HEK293T (cell line): Measurements from ENCODE around the gene THOC5.
"Not testable (repeated sequence)": the region's sequence is repeated elsewhere in the genome, so short reads cannot be mapped to it uniquely, and the experiment has no call there.

Experiments
- CTCF ChIA-PET: fragments of 350-600 bp; formaldehyde crosslinking; extraction: SDS; loops from one replicate; lab custom pipeline; 2021; ENCODE audit warnings: antibody characterized with exemption, inconsistent platforms; lab: Yijun Ruan, JAX
- POLR2A ChIA-PET: fragments of 350-600 bp; formaldehyde crosslinking; extraction: SDS; loops from one replicate; lab custom pipeline; 2020; ENCODE audit warnings: antibody characterized with exemption, inconsistent platforms; lab: Yijun Ruan, JAX
- DNase-seq: peaks from one replicate; pipeline ENCODE4 v3.0.0; 2012; ENCODE audit warnings: mixed read lengths; ENCODE audit errors: extremely low spot score
- ARNT ChIP-seq: fragments of 450-650 bp; IDR thresholded peaks from 2 replicates; pipeline ENCODE4 v1.6.1; 2017; ENCODE audit warnings: mild to moderate bottlenecking
- BHLHE40 ChIP-seq: fragments of 450-650 bp; IDR thresholded peaks from 2 replicates; pipeline ENCODE4 v1.6.1; 2016; ENCODE audit warnings: mild to moderate bottlenecking, moderate library complexity, borderline replicate concordance
- CTBP1 ChIP-seq: fragments of 450-650 bp; IDR thresholded peaks from 2 replicates; pipeline ENCODE4 v1.6.1; 2016; ENCODE audit warnings: borderline replicate concordance
- ELF4 ChIP-seq: fragments of 450-650 bp; IDR thresholded peaks from 2 replicates; pipeline ENCODE4 v1.6.1; 2017; ENCODE audit warnings: antibody characterized with exemption
- FOXA1 ChIP-seq: fragments of 450-650 bp; IDR thresholded peaks from 2 replicates; pipeline ENCODE4 v1.6.1; 2016; ENCODE audit warnings: mild to moderate bottlenecking
- FOXK2 ChIP-seq: fragments of 450-650 bp; IDR thresholded peaks from 2 replicates; pipeline ENCODE4 v1.6.1; 2016; ENCODE audit warnings: mild to moderate bottlenecking
- FOXM1 ChIP-seq: fragments of 450-650 bp; IDR thresholded peaks from 2 replicates; pipeline ENCODE4 v1.6.1; 2017; ENCODE audit warnings: mild to moderate bottlenecking, borderline replicate concordance
- HDGF ChIP-seq: fragments of 450-650 bp; IDR thresholded peaks from 2 replicates; pipeline ENCODE4 v1.6.1; 2017; ENCODE audit warnings: antibody characterized with exemption, borderline replicate concordance
- L3MBTL2 ChIP-seq: fragments of 450-650 bp; conservative IDR thresholded peaks from 2 replicates; pipeline ENCODE4 v1.6.1; 2016; ENCODE audit warnings: mild to moderate bottlenecking
- LEF1 ChIP-seq: fragments of 450-650 bp; IDR thresholded peaks from 2 replicates; pipeline ENCODE4 v1.6.1; 2017; ENCODE audit warnings: mild to moderate bottlenecking, borderline replicate concordance
- NFRKB ChIP-seq: fragments of 450-650 bp; IDR thresholded peaks from 2 replicates; pipeline ENCODE4 v1.6.1; 2016; ENCODE audit warnings: mild to moderate bottlenecking, moderate library complexity
- SP1 ChIP-seq: fragments of 450-650 bp; IDR thresholded peaks from 2 replicates; pipeline ENCODE4 v1.6.1; 2017
- SUZ12 ChIP-seq: fragments of 450-650 bp; IDR thresholded peaks from 2 replicates; pipeline ENCODE4 v1.6.1; 2016; ENCODE audit warnings: mild to moderate bottlenecking
- TARDBP ChIP-seq: fragments of 450-650 bp; IDR thresholded peaks from 2 replicates; pipeline ENCODE4 v1.6.1; 2016
- ZNF384 ChIP-seq: fragments of 450-650 bp; IDR thresholded peaks from 2 replicates; pipeline ENCODE4 v1.6.1; 2016
- TF ChIP-seq, protein P1 (sequence below): fragments of 450-650 bp; IDR thresholded peaks from 2 replicates; pipeline ENCODE4 v1.6.1; 2016

The THOC5 gene

DNA sequence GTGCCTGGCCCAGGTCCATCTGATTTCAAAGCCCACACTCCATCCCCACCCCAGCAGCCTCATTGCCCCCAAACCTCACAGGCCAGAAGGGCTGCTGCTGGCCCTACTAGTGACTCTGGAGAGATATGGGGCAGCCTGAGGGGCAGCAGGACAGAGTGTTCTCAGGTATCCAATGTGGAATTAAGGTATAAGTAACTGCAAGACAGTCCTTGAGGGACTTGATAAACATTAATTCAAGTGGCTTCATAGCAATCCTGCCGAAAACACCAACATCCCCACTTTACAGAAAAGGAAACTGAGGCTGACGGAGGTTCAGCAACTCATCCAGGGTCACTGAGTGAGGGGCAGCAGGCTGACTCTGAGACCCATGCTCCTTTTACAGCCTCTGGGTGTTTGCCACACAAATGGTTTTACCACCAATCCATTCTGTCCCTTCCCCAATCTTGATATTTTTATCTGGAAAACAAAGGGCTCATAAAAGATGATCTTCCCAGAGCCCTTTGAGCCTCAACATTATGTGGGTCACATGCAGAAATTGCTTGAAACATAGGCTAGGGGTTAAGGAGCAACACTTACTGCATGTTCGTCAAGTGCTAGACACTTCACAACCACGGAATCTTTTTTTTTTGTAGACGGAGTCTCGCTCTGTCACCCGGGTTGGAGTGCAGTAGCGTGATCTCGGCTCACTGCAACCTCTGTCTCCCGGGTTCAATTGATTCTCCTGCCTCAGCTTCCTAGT is 25.1 kb upstream of the THOC5 start:
- ChIA-PET POLR2A (no interaction called here), CTCF (no interaction called here)
- no peak for DNase-seq
- TF ChIP-seq FOXM1 = no peak
- no peak for TF ChIP-seq FOXK2
- no peak for TF ChIP-seq BHLHE40
- no peak for TF ChIP-seq ZNF384
- TF ChIP-seq CTBP1 = no peak
- no peak for TF ChIP-seq FOXA1
- no peak for TF ChIP-seq SUZ12
- TF ChIP-seq ARNT = no peak
- no peak for TF ChIP-seq L3MBTL2

DNA sequence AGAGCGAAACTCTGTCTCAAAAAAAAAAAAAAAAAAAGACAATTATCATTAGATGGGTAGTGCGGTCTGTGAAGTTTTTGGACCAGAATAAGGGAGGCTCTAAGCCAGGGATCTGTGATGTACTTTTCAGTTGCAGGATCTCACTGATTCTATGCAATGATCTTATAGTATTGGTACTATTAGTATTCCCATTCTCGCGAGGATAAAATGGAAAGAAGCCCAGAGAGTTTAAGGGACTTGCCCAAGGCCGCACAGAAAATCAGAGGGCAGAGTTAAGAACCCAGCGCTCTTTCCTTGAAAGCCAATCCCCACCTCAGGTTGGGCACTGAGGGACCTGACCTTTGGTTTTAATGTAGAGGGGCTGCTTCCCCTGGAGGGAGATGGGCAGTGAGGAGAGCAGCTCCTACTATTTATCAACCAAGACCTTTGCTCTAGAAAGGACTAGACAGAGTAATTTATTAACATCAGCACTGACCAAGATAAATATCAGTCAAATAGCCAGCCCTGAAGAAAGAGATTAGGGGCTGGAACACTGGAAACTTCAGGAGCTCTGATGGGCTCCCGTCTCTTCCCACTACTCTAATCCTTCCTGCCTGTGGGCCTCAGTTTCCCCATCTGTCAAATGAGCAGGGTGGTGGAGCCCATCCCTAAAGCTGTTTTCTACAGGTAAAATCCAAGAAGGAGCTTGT is 21.3 kb upstream of the THOC5 start:
- POLR2A ChIA-PET = interaction anchor here (1.4 to 1.6 kb wide), 2 partner anchors 20 to 21 kb away, joined by 4 to 6 read pairs; partner anchors contain the start of gene THOC5
- no peak for DNase-seq
- CTCF ChIA-PET = no interaction called here
- no peak for TF ChIP-seq LEF1
- TF ChIP-seq NFRKB = no peak
- TF ChIP-seq ELF4 = no peak
- TF ChIP-seq L3MBTL2 = no peak
- no peak for TF ChIP-seq FOXM1

DNA sequence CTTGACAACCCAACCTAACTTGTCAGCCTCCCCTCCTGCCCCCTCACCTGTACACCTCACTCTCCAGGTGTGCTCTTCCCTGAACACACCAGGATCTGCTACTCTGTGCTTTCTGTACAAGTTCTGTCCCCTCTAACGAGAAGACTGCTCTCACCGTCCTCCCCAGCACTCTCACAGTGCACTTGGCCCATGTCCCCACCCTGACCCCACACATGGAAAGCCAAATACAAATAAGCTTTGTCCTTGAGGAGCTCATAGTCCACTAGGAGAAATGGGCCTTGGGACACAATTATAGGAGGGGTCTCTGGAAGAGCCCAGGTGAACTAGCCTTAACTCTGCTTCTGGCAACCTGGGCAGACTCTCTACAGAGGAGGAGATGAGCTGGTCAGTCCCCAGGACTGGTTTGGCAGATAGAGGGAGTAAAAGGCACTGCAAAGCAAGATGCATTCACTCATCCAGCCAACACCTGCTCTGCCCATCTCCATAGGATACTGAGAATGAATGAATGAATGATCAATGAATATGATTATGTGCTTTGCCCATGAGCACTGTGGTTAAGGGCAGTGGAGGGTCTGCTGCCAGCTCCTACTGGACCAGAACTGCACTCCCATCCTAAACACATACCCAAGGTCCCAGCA is 17.5 kb upstream of the THOC5 start:
- TF ChIP-seq TARDBP = no peak
- no peak for TF ChIP-seq LEF1
- TF ChIP-seq ELF4 = no peak
- TF ChIP-seq BHLHE40 = no peak
- TF ChIP-seq CTBP1 = no peak
- TF ChIP-seq SP1 = no peak
- POLR2A ChIA-PET = interaction anchor here (1.7 kb wide), 1 partner anchor 17 kb away, joined by 4 read pairs; the partner anchor contains the start of gene THOC5
- no peak for DNase-seq
- CTCF ChIA-PET = interaction anchor here (1.0 kb wide), 1 partner anchor 18 kb away, joined by 3 read pairs; the partner anchor contains the start of gene THOC5

DNA sequence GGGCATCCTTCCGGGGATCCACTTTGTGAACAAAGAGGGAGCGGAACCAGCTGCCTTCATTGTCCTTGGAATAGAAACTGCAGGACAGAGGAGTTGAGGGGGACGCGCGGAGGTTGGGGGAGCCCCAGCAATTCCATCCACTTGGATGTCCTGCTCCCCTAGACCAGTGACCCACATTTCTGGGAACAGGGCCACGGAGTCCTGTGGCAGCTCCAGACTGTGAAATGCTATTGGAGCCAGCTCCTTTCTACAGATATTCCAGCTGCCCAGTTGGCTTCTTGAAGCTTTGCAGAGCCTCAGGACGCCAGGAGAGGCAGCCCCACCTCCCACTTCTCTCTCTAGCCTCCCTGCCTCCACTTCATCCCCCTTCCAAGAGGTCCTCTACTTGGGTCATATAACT is 16.9 kb upstream of the THOC5 start:
- POLR2A ChIA-PET = interaction anchor here (1.7 kb wide), 1 partner anchor 17 kb away, joined by 4 read pairs; the partner anchor contains the start of gene THOC5
- CTCF ChIA-PET = interaction anchor here (1.0 kb wide), 1 partner anchor 17 kb away, joined by 3 read pairs; the partner anchor contains the start of gene THOC5
- DNase-seq = no peak
- TF ChIP-seq SUZ12 (no peak), ELF4 (no peak), FOXM1 (no peak), CTBP1 (no peak), LEF1 (no peak), NFRKB (no peak), BHLHE40 (no peak)

DNA sequence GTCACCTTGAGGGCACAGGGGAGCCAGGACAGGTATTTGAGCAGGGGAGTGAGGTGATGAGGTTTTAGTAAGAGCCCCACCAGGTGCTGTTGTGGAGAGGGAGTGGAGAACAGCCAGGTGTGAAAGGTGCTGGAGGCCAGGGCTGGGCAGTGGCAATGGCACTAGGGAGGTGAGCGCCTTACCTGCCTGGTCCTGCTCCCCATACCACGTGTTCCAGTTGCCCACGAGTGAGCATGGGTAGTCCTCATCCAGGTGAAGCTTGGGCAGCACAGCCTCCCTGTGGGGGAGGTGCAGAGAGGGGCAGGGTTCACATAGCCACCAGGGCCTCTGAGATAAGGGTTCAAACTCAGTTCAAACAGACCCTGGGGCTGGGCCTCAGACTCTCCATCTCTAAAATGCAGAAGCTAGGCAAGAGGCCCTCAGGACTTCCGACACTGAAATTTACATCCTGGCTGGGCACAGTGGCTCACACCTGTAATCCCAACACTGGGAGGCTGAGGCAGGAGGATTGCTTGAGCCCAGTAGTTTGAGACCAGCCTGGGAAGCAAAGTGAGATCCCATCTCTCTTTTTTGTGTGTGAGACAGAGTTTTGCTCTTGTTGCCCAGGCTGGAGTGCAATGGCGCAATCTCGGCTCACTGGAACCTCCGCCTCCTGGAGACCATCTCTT is 15.6 kb upstream of the THOC5 start:
- CTCF ChIA-PET = no interaction called here
- no peak for TF ChIP-seq L3MBTL2
- TF ChIP-seq, protein P1, sequence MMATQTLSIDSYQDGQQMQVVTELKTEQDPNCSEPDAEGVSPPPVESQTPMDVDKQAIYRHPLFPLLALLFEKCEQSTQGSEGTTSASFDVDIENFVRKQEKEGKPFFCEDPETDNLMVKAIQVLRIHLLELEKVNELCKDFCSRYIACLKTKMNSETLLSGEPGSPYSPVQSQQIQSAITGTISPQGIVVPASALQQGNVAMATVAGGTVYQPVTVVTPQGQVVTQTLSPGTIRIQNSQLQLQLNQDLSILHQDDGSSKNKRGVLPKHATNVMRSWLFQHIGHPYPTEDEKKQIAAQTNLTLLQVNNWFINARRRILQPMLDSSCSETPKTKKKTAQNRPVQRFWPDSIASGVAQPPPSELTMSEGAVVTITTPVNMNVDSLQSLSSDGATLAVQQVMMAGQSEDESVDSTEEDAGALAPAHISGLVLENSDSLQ = no peak
- TF ChIP-seq HDGF = no peak
- TF ChIP-seq SP1 = no peak
- TF ChIP-seq NFRKB = no peak
- TF ChIP-seq ZNF384 = no peak
- TF ChIP-seq FOXM1 = no peak
- TF ChIP-seq TARDBP = no peak
- TF ChIP-seq CTBP1 = no peak
- no peak for TF ChIP-seq FOXA1
- no peak for DNase-seq
- POLR2A ChIA-PET = interaction anchor here (1.7 kb wide), 1 partner anchor 16 kb away, joined by 4 read pairs; the partner anchor contains the start of gene THOC5

DNA sequence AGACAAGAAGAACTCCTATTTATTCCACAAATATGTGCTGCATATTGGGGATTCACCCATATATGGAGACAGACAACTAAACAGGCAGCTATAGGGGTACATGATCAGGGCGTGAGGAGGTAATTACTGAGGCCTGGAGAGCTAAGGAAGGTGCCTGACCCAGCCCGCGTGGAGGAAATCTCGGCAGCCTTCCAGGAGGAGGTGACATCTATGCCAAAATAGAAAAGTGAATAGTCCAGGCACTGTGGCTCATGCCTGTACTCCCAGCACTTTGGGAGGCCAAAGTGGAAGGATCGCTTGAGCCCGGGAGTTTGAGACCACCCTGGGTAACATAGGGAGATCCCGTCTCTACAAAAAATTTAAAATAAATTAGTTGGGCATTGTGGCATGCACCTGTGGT is 13.8 kb upstream of the THOC5 start:
- no peak for DNase-seq
- ChIA-PET POLR2A (interaction anchor here (0.9 kb wide), 1 partner anchor 14 kb away, joined by 4 read pairs; the partner anchor contains the start of gene THOC5), CTCF (no interaction called here)
- TF ChIP-seq FOXA1 (no peak), TARDBP (no peak), FOXM1 (no peak), NFRKB (no peak), L3MBTL2 (no peak), LEF1 (no peak), ARNT (no peak), FOXK2 (no peak), BHLHE40 (no peak), SP1 (no peak), HDGF (no peak), ZNF384 (no peak), ELF4 (no peak), CTBP1 (no peak), SUZ12 (no peak)

DNA sequence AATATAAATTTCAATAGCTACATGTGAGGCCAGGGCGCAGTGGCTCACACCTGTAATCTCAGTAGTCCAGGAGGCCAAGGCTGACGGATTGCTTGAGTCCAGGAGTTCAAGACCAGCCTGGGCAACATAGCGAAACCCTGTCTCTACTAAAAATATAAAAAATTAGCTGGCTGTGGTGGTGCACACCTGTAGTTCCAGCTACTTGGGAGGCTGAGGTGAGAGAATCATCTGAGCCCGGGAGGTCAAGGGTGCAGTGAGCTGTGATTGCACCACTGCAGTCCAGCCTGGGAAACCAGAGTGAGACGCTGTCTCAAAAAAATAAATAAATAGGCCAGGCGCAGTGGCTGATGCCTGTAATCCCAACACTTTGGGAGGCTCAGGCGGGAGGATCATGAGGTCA is 13.0 kb upstream of the THOC5 start:
- POLR2A ChIA-PET = interaction anchor here (0.8 kb wide), 1 partner anchor 13 kb away, joined by 6 read pairs; the partner anchor contains the start of gene THOC5
- DNase-seq, CTCF ChIA-PET: not testable (repeated sequence)
